Neural progenitor cell (in vitro differentiated cells): Measurements from ENCODE around the gene SUGCT. TPM values are rescaled to one million over a fixed set of nuclear protein-coding genes. Genes with fewer than 3 reads are reported as not detected.
A peak's percentile ranks its signal among the peaks of the same experiment; 100 is the strongest.

Experiments
- DNase-seq: peaks from one replicate; pipeline ENCODE4 v3.0.0-alpha.2; 2016; ENCODE audit warnings: low spot score
- H2AFZ ChIP-seq: fragments of 200-600 bp; sonication (generic); replicated peaks from 2 replicates; pipeline ENCODE4 v1.6.1; 2016; ENCODE audit warnings: antibody characterized with exemption
- H3F3A ChIP-seq: fragments of 200-600 bp; sonication (generic); 2 replicates; pipeline ENCODE4 v1.6.1; 2016; ENCODE audit warnings: antibody characterized with exemption, low read depth
- H3K27ac ChIP-seq: fragments of 200-600 bp; sonication (generic); 2 replicates; pipeline ENCODE4 v1.5.1; 2016; ENCODE audit warnings: mild to moderate bottlenecking
- H3K27me3 ChIP-seq: fragments of 200-600 bp; sonication (generic); 2 replicates; pipeline ENCODE4 v1.6.1; 2016; ENCODE audit warnings: mild to moderate bottlenecking, moderate library complexity
- H3K36me3 ChIP-seq: fragments of 200-600 bp; sonication (generic); 2 replicates; pipeline ENCODE4 v1.5.1; 2016
- H3K4me1 ChIP-seq: fragments of 200-600 bp; sonication (generic); 2 replicates; pipeline ENCODE4 v1.6.1; 2016; ENCODE audit warnings: mixed run types
- H3K4me2 ChIP-seq: fragments of 200-600 bp; sonication (generic); 2 replicates; pipeline ENCODE4 v1.6.1; 2016
- H3K4me3 ChIP-seq: fragments of 200-600 bp; sonication (generic); 2 replicates; pipeline ENCODE4 v1.5.1; 2016
- H3K79me2 ChIP-seq: fragments of 200-600 bp; sonication (generic); 2 replicates; pipeline ENCODE4 v1.6.1; 2016; ENCODE audit warnings: low read depth
- H3K9ac ChIP-seq: fragments of 200-600 bp; sonication (generic); 2 replicates; pipeline ENCODE4 v1.6.1; 2016
- H3K9me3 ChIP-seq: fragments of 200-600 bp; sonication (generic); 2 replicates; pipeline ENCODE4 v1.5.1; 2016; ENCODE audit warnings: low read depth
- H4K20me1 ChIP-seq: fragments of 200-600 bp; sonication (generic); 2 replicates; pipeline ENCODE4 v1.6.1; 2016; ENCODE audit warnings: low read depth
- H3K27ac Mint-ChIP-seq: 3 replicates; pipeline ENCODE4 v1.8.0; 2021; ENCODE audit warnings: mixed read lengths
- H3K27me3 Mint-ChIP-seq: 2 replicates; pipeline ENCODE4 v1.8.0; 2022; ENCODE audit warnings: low read depth, mild to moderate bottlenecking, inconsistent platforms, moderate library complexity, mixed read lengths; ENCODE audit not compliant: insufficient read depth
- H3K36me3 Mint-ChIP-seq: 3 replicates; pipeline ENCODE4 v1.8.0; 2021; ENCODE audit warnings: mixed read lengths
- H3K4me1 Mint-ChIP-seq: 3 replicates; pipeline ENCODE4 v1.8.0; 2021; ENCODE audit warnings: mixed read lengths
- H3K4me3 Mint-ChIP-seq: 3 replicates; pipeline ENCODE4 v1.8.0; 2021; ENCODE audit warnings: mild to moderate bottlenecking, moderate library complexity, mixed read lengths
- H3K9me3 Mint-ChIP-seq: 3 replicates; pipeline ENCODE4 v1.8.0; 2020; ENCODE audit warnings: mixed read lengths
- CTCF ChIP-seq: fragments of 200-600 bp; sonication (generic); IDR thresholded peaks from 2 replicates; pipeline ENCODE4 v1.5.1; 2017; ENCODE audit warnings: antibody characterized with exemption, mild to moderate bottlenecking
- EZH2 ChIP-seq: fragments of 200-600 bp; sonication (generic); IDR thresholded peaks from 2 replicates; pipeline ENCODE4 v1.6.1; 2017; ENCODE audit warnings: antibody characterized with exemption, mild to moderate bottlenecking, moderate library complexity
- EZH2phosphoT487 ChIP-seq: fragments of 200-600 bp; sonication (generic); IDR thresholded peaks from 2 replicates; pipeline ENCODE4 v1.6.1; 2017; ENCODE audit warnings: antibody characterized with exemption
- total RNA-seq: library from RNA; depleted of rRNA; stranded (reverse); fragments of >200 nt; gene quantifications from 2 replicates; pipeline ENCODE4 v1.2.3, GENCODE V29; 2015; ENCODE audit warnings: low replicate concordance

Gene SUGCT
- total RNA-seq, 1 donor from 2014 or later = 10.1 TPM

GRCh38 chr7:40455485-40455884 is 320.7 kb downstream of the SUGCT start:
- H3K36me3 Mint-ChIP-seq = no peaks in the 10 kb centered on the region
- H3K4me1 Mint-ChIP-seq = peaks cover 7% of the 10 kb centered on the region
- H3F3A ChIP-seq = no peaks in the 10 kb centered on the region
- DNase-seq = no peak
- H3K4me3 ChIP-seq = no peak overlapping the region
- no peak overlapping the region for H3K4me3 Mint-ChIP-seq
- no peaks in the 10 kb centered on the region for H4K20me1 ChIP-seq
- no peak overlapping the region for H3K4me2 ChIP-seq
- H3K27me3 ChIP-seq = no peaks in the 10 kb centered on the region
- no peak overlapping the region for H3K9ac ChIP-seq
- no peak overlapping the region for H2AFZ ChIP-seq
- H3K27ac ChIP-seq = no peak overlapping the region
- H3K27me3 Mint-ChIP-seq = no peaks in the 10 kb centered on the region
- H3K9me3 ChIP-seq = no peaks in the 10 kb centered on the region
- no peak overlapping the region for H3K27ac Mint-ChIP-seq
- H3K9me3 Mint-ChIP-seq = no peaks in the 10 kb centered on the region
- H3K79me2 ChIP-seq = no peaks in the 10 kb centered on the region
- no peaks in the 10 kb centered on the region for H3K36me3 ChIP-seq
- TF ChIP-seq EZH2phosphoT487 = no peak
- TF ChIP-seq EZH2 = no peak
- TF ChIP-seq CTCF = no peak
- no peaks in the 10 kb centered on the region for H3K4me1 ChIP-seq

GRCh38 chr7:40457776-40458480 is 323.1 kb downstream of the SUGCT start:
- Mint-ChIP-seq H3K27me3 (no peaks in the 10 kb centered on the region), H3K9me3 (no peaks in the 10 kb centered on the region), H3K36me3 (no peaks in the 10 kb centered on the region), H3K27ac (no peak overlapping the region), H3K4me1 (peaks cover 3% of the 10 kb centered on the region), H3K4me3 (no peak overlapping the region)
- Histone ChIP-seq H3K4me3 (no peak overlapping the region), H3K27ac (no peak overlapping the region), H4K20me1 (no peaks in the 10 kb centered on the region), H3F3A (no peaks in the 10 kb centered on the region), H3K27me3 (no peaks in the 10 kb centered on the region), H3K79me2 (no peaks in the 10 kb centered on the region), H3K36me3 (no peaks in the 10 kb centered on the region), H3K4me1 (no peaks in the 10 kb centered on the region), H3K9me3 (no peaks in the 10 kb centered on the region), H3K4me2 (no peak overlapping the region), H3K9ac (no peak overlapping the region), H2AFZ (no peak overlapping the region)
- DNase-seq = no peak
- no peak for TF ChIP-seq EZH2
- TF ChIP-seq EZH2phosphoT487 = no peak
- no peak for TF ChIP-seq CTCF

GRCh38 chr7:40463446-40463845 is 328.6 kb downstream of the SUGCT start:
- Histone ChIP-seq H3K9ac (no peak overlapping the region), H3K4me1 (no peaks in the 10 kb centered on the region), H3K4me2 (no peak overlapping the region), H3K9me3 (no peaks in the 10 kb centered on the region), H3K79me2 (no peaks in the 10 kb centered on the region), H3F3A (no peaks in the 10 kb centered on the region), H4K20me1 (no peaks in the 10 kb centered on the region), H3K36me3 (no peaks in the 10 kb centered on the region), H3K27me3 (no peaks in the 10 kb centered on the region), H3K27ac (no peak overlapping the region), H2AFZ (peak overlapping the region; percentile 78), H3K4me3 (no peak overlapping the region)
- Mint-ChIP-seq H3K36me3 (no peaks in the 10 kb centered on the region), H3K4me3 (no peak overlapping the region), H3K9me3 (no peaks in the 10 kb centered on the region), H3K4me1 (no peaks in the 10 kb centered on the region), H3K27me3 (no peaks in the 10 kb centered on the region), H3K27ac (no peak overlapping the region)
- TF ChIP-seq CTCF (no peak), EZH2 (no peak), EZH2phosphoT487 (no peak)
- peak; percentile 6 for DNase-seq
